HepG2 (cell line): Measurements from ENCODE around the gene STX8. TPM values are rescaled to one million over a fixed set of nuclear protein-coding genes. Genes with fewer than 3 reads are reported as not detected.

Source experiments
- ATAC-seq: fragments of 200-7000 bp; cut with Tn5 transposase; 3 replicates; pipeline ENCODE4 v1.9.1; 2020; ENCODE audit warnings: mild to moderate bottlenecking, moderate library complexity
- BruUV-seq: library from RNA; stranded (reverse); fragments of 400-500 nt; replicated peaks from 2 replicates; lab custom pipeline; 2021; lab: Mats Ljungman, UMichigan
- CTCF ChIA-PET: fragments of 300-600 bp; formaldehyde crosslinking; extraction: SDS; loops from one replicate; lab custom pipeline; 2021; ENCODE audit warnings: low total read pairs, inconsistent platforms, low intra/inter-chr PET ratio; lab: Yijun Ruan, JAX
- POLR2A ChIA-PET: fragments of 350-600 bp; sonication (Branson Sonifier 250); formaldehyde crosslinking; loops from one replicate; lab custom pipeline; 2020; ENCODE audit warnings: antibody characterized with exemption, inconsistent platforms; lab: Yijun Ruan, JAX
- DNase-seq: peaks from one replicate; pipeline ENCODE4 v3.0.0-alpha.2; 2015; ENCODE audit warnings: low spot score
- FAIRE-seq: peaks from 3 replicates; lab custom pipeline; 2011; peaks lifted over from hg19 to GRCh38; lab: Jason Lieb, UNC
- H2AFZ ChIP-seq: one replicate; pipeline ENCODE4 v1.6.1; 2011; ENCODE audit warnings: low read length, inconsistent platforms
- H3K27ac ChIP-seq: fragments of 300-600 bp; 3 replicates; pipeline ENCODE4 v1.8.0; 2011; ENCODE audit warnings: mixed run types, mild to moderate bottlenecking, mixed read lengths, low read length, inconsistent platforms; ENCODE audit not compliant: insufficient read depth; ENCODE audit errors: extremely low read length
- H3K27me3 ChIP-seq, 2 experiments: fragments of 200-600 bp in 1 of 2; 2 replicates in 1 of 2; 3 replicates in 1 of 2; pipeline versions ENCODE4 v1.6.0 to v1.8.0; 2011; ENCODE audit warnings: low read length in 2 of 2, mild to moderate bottlenecking in 2 of 2, moderate library complexity in 2 of 2, inconsistent platforms in 1 of 2; ENCODE audit not compliant: insufficient read depth in 2 of 2, control insufficient read depth in 1 of 2
- H3K36me3 ChIP-seq, 2 experiments: fragments of 200-600 bp in 1 of 2; replicated peaks in 1 of 2; 2 replicates in 1 of 2; 3 replicates in 1 of 2; pipeline versions ENCODE4 v1.5.1 to v1.8.0; 2011; ENCODE audit warnings: low read length in 2 of 2, inconsistent platforms in 1 of 2; ENCODE audit not compliant: insufficient read depth in 2 of 2, control insufficient read depth in 1 of 2
- H3K4me1 ChIP-seq: 2 replicates; pipeline ENCODE4 v1.5.1; 2012; ENCODE audit warnings: low read length, inconsistent platforms; ENCODE audit not compliant: insufficient read depth
- H3K4me2 ChIP-seq: 2 replicates; pipeline ENCODE4 v1.6.0; 2011; ENCODE audit warnings: low read depth, low read length, inconsistent platforms
- H3K4me3 ChIP-seq, 3 experiments: fragments of 200-600 bp in 1 of 3; sonication (generic), shearing (Covaris generic) in 1 of 3; replicated peaks in 1 of 3; 2 replicates each; pipeline ENCODE4 v1.5.1; 2011 to 2016; ENCODE audit warnings: low read length in 3 of 3, inconsistent platforms in 2 of 3, low read depth in 2 of 3, mild to moderate bottlenecking in 2 of 3, control low read depth in 1 of 3, mixed read lengths in 1 of 3; ENCODE audit not compliant: insufficient read depth in 1 of 3
- H3K79me2 ChIP-seq: one replicate; pipeline ENCODE4 v1.6.1; 2011; ENCODE audit warnings: low read length, inconsistent platforms; ENCODE audit not compliant: insufficient read depth
- H3K9ac ChIP-seq: 2 replicates; pipeline ENCODE4 v1.6.0; 2011; ENCODE audit warnings: mild to moderate bottlenecking, low read depth, low read length, inconsistent platforms; ENCODE audit not compliant: insufficient read depth
- H3K9me3 ChIP-seq: 2 replicates; pipeline ENCODE4 v1.5.1; 2012; ENCODE audit warnings: mild to moderate bottlenecking, low read length
- H4K20me1 ChIP-seq: 2 replicates; pipeline ENCODE4 v1.6.0; 2011; ENCODE audit warnings: inconsistent platforms, mild to moderate bottlenecking, low read length, moderate library complexity; ENCODE audit not compliant: insufficient read depth
- ASH2L ChIP-seq: fragments of 300-600, 200-600 bp; sonication (generic); IDR thresholded peaks from 2 replicates; pipeline ENCODE4 v1.7.0; 2017; ENCODE audit warnings: low read depth, mild to moderate bottlenecking, moderate library complexity, mixed read lengths, low read length; ENCODE audit not compliant: insufficient read length
- CREM ChIP-seq, 2 experiments: sonication (generic) in 1 of 2; formaldehyde crosslinking in 1 of 2; IDR thresholded peaks; 2 replicates each; pipeline versions ENCODE4 v1.4.0 to v1.6.1; 2016 to 2020; ENCODE audit warnings: antibody characterized with exemption in 1 of 2, mild to moderate bottlenecking in 1 of 2, missing genetic modification reagents in 1 of 2
- FOXP1 ChIP-seq, 2 experiments: fragments of 450-650 bp in 1 of 2; IDR thresholded peaks; 2 replicates each; pipeline ENCODE4 v1.6.1; 2017 to 2018; ENCODE audit warnings: antibody characterized with exemption in 1 of 2
- HDAC1 ChIP-seq: sonication (generic); formaldehyde crosslinking; IDR thresholded peaks from 2 replicates; pipeline ENCODE4 v1.5.1; 2020; ENCODE audit warnings: mild to moderate bottlenecking, missing genetic modification reagents
- KLF12 ChIP-seq: sonication (generic); formaldehyde crosslinking; IDR thresholded peaks from 2 replicates; pipeline ENCODE4 v1.4.0; 2020; ENCODE audit warnings: missing genetic modification reagents, borderline replicate concordance
- MEIS1 ChIP-seq: sonication (generic); formaldehyde crosslinking; IDR thresholded peaks from 2 replicates; pipeline ENCODE4 v1.9.0; 2021; ENCODE audit warnings: mild to moderate bottlenecking, missing genetic modification reagents, moderate library complexity, borderline replicate concordance
- NR1H2 ChIP-seq: sonication (generic); formaldehyde crosslinking; IDR thresholded peaks from 2 replicates; pipeline ENCODE4 v1.8.1; 2022; ENCODE audit warnings: low read depth, missing genetic modification reagents, borderline replicate concordance
- RERE ChIP-seq: IDR thresholded peaks from 2 replicates; pipeline ENCODE4 v1.6.1; 2016; ENCODE audit warnings: low read depth, missing genetic modification reagents, missing compliant biosample characterization
- THAP9 ChIP-seq: sonication (generic); formaldehyde crosslinking; IDR thresholded peaks from 2 replicates; pipeline ENCODE4; 2020; ENCODE audit warnings: missing genetic modification reagents, mild to moderate bottlenecking, borderline replicate concordance
- ZNF512 ChIP-seq: sonication (generic); formaldehyde crosslinking; IDR thresholded peaks from 2 replicates; pipeline ENCODE4 v1.4.0; 2020; ENCODE audit warnings: mild to moderate bottlenecking, missing genetic modification reagents
- WGBS: methylation state at CpG from one replicate; pipeline ENCODE4 v1.1.6; 2017; ENCODE audit warnings: low lambda C conversion rate; 5-methylcytosine and 5-hydroxymethylcytosine counted together
- in situ Hi-C: cut with HindIII; loops from 2 replicates; pipeline ENCODE4 v1.10.0; 2017; ENCODE audit warnings: low pct_unique_long_range_greater_than_20kb; ENCODE audit not compliant: extremely low pct_ligation_motif_present
- intact Hi-C: fragments of 100-400 bp; cut with micrococcal nuclease; formaldehyde crosslinking; loops from one replicate; pipeline ENCODE4 v1.10.0; 2022; ENCODE audit not compliant: unreplicated experiment
- polyA plus RNA-seq, 8 experiments: library from polyadenylated mRNA; depleted of rRNA in 3 of 8; stranded (reverse) in 7 of 8; unstranded in 1 of 8; fragments of >200 nt; fragmentation: Illumina TruSeq in 4 of 8; extraction: Trizol in 4 of 8; gene quantifications; 2 replicates each; pipeline versions ENCODE4 v1.2.1 to v1.2.3, GENCODE V29; 2011 to 2016; ENCODE audit warnings: low read depth in 4 of 8, missing spikeins in 1 of 8, mixed read lengths in 1 of 8; ENCODE audit not compliant: insufficient read depth in 1 of 8
- total RNA-seq, 5 experiments: library from RNA; depleted of rRNA; stranded (reverse); fragments of >200 nt; fragmentation: Illumina TruSeq; extraction: Trizol; gene quantifications; 2 replicates each; pipeline ENCODE4 v1.2.3, GENCODE V29; 2016; ENCODE audit warnings: low read depth in 1 of 5

STX8 gene
- total and polyA plus RNA-seq, 2 of the 13 experiments (the other 11 are each of a cell fraction or from before 2014, with no cell fraction given) = 36.4 to 53.6 TPM

GRCh38 chr17:9419932-9420453 lies 155.6 kb downstream of the STX8 start (continued):
- no peak for TF ChIP-seq THAP9 (CRISPR knock-in tag)
- no peak for TF ChIP-seq ASH2L

- Histone ChIP-seq H3K27ac (no peak overlapping the region), H3K79me2 (no peaks in the 10 kb centered on the region)
- no peak for TF ChIP-seq FOXP1 (IDR thresholded peaks at IDR 0.05)
- TF ChIP-seq FOXP1 (CRISPR knock-in tag; IDR thresholded peaks at IDR 0.05) = no peak
- no peak for TF ChIP-seq NR1H2 (CRISPR knock-in tag)
- TF ChIP-seq RERE (CRISPR knock-in tag) = no peak
- TF ChIP-seq MEIS1 (CRISPR knock-in tag) = no peak
- TF ChIP-seq KLF12 = no peak
- no peak for TF ChIP-seq HDAC1 (CRISPR knock-in tag)
- TF ChIP-seq CREM (IDR thresholded peaks at IDR 0.05) = no peak
- no peak for TF ChIP-seq CREM (CRISPR knock-in tag; IDR thresholded peaks at IDR 0.05)
- TF ChIP-seq ZNF512 (CRISPR knock-in tag) = no peak
- TF ChIP-seq, all 625 proteins: peak for 0
- in situ Hi-C loops (loop anchor here (10.0 kb wide), 1 partner anchor 60 kb away; no protein-coding TSS in a partner anchor), intact Hi-C loops (no loop called here)
- Histone ChIP-seq H3K36me3 (no peaks in the 10 kb centered on the region), H3K9ac (no peak overlapping the region), H3K4me1 (no peaks in the 10 kb centered on the region), H3K4me2 (no peak overlapping the region), H3K27me3 (no peaks in the 10 kb centered on the region), H2AFZ (no peak overlapping the region), H3K4me3 (no peak overlapping the region), H3K9me3 (peaks cover 15% of the 10 kb centered on the region; the same call in 1 of the 2 replicates), H4K20me1 (no peaks in the 10 kb centered on the region)
- BruUV-seq = no TSS peak
- no peak for DNase-seq
- ChIA-PET CTCF (no interaction called here), POLR2A (no interaction called here)
- FAIRE-seq = no peak
- WGBS = 78% methylated on average over 3 of the region's 3 CpGs
- ATAC-seq = no peak
Measured at GRCh38 chr17:9414471-9414870, 161.1 kb downstream of the STX8 start.
